ENCODE results near the gene SPDEF. TPM values are rescaled to one million over a fixed set of nuclear protein-coding genes. Genes with fewer than 3 reads are reported as not detected.
A peak's percentile ranks its signal among the peaks of the same experiment; 100 is the strongest.

The SPDEF gene
- total RNA-seq, 2 experiments from 2014 or later, result not detected

DNA sequence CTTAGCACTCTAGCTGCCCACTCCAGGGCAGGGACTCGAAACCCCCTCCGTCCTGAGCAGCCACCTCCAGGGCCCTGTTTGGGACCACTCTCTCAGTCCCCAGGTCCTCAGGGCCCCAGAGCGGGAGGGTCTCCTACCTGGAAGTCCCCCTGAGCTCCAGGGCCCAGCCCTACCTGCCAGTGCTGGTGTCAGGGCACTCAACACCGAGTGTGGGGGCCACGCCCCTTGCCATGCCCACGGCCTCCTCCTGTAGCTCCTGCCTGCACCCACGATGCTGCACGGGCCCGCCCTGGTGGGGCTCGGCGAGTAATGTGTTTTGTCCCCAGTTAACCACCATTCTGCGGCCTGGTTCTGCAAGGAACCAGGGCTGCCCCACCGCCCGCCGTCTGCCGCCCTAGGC lies 21.5 kb downstream of the SPDEF start:
- POLR2A ChIA-PET, result no interaction called here

DNA sequence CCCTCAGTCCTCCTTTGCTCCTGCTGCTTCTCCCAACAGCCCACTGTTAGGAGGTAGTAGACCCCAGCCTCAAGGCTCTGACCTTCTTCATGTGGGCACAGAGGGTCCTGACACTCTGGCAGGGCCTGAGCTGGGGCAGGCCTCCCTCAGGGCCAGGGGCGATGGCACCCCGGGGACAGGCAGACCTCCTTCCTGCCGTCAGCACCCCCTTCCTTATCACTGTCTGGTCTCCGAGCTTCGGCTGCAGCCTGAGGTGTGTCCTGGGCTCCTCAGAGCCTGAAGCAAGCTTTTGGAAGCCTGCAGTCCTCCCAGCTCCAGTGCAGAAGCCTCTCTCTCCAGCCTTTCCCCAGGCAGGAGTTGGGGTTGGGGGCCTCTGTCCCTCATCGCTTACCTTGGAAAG lies 22.0 kb downstream of the SPDEF start:
- H3K4me1 Mint-ChIP-seq, result no peaks in the 10 kb centered on the region
- H3K4me3 Mint-ChIP-seq, result no peak overlapping the region
- H3K27ac Mint-ChIP-seq, result no peak overlapping the region
- DNase-seq, result no peak
- ChIA-PET POLR2A (no interaction called here), CTCF (interaction anchor here (1.4 kb wide), 1 partner anchor 75 kb away, joined by 3 read pairs; no protein-coding TSS in a partner anchor)
- H3K27me3 Mint-ChIP-seq, result no peaks in the 10 kb centered on the region
- H3K9me3 Mint-ChIP-seq, result no peaks in the 10 kb centered on the region
- H3K36me3 Mint-ChIP-seq (ENCODE audit: low read depth), result no peaks in the 10 kb centered on the region

More for the DNA sequence above, 21.5 kb downstream of the SPDEF start:
- Mint-ChIP-seq H3K9me3 (no peaks in the 10 kb centered on the region), H3K4me3 (no peak overlapping the region), H3K27me3 (no peaks in the 10 kb centered on the region), H3K36me3 (ENCODE audit: low read depth) (no peaks in the 10 kb centered on the region), H3K27ac (no peak overlapping the region), H3K4me1 (no peaks in the 10 kb centered on the region)
- no peak for DNase-seq
- CTCF ChIA-PET, result interaction anchor here (1.1 to 1.4 kb wide), 2 partner anchors 46 to 75 kb away, joined by 3 read pairs; no protein-coding TSS in a partner anchor

DNA sequence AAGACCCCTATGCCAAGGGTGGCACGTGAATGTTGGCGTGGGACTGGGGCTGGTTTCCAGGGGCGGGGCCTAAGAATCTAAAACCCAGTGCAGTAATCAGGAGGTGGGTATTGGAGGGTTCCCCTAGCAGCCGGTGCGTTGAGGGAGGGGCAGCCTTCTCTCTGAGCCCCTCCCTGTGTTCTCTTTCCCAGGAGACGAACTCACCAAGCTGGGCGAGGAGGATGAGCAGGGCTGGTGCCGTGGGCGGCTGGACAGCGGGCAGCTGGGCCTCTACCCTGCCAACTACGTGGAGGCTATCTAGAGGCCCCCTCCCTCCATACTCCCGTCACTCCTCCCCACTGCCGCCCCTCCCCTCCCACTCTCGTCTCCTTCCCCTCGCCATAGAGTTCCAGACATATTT lies 23.9 kb downstream of the SPDEF start:
- ChIA-PET POLR2A (no interaction called here), CTCF (no interaction called here)
- Mint-ChIP-seq H3K9me3 (no peaks in the 10 kb centered on the region), H3K27ac (no peak overlapping the region), H3K4me1 (peaks cover 6% of the 10 kb centered on the region), H3K27me3 (peaks cover 2% of the 10 kb centered on the region), H3K4me3 (no peak overlapping the region), H3K36me3 (ENCODE audit: low read depth) (no peaks in the 10 kb centered on the region)
- no peak for DNase-seq

DNA sequence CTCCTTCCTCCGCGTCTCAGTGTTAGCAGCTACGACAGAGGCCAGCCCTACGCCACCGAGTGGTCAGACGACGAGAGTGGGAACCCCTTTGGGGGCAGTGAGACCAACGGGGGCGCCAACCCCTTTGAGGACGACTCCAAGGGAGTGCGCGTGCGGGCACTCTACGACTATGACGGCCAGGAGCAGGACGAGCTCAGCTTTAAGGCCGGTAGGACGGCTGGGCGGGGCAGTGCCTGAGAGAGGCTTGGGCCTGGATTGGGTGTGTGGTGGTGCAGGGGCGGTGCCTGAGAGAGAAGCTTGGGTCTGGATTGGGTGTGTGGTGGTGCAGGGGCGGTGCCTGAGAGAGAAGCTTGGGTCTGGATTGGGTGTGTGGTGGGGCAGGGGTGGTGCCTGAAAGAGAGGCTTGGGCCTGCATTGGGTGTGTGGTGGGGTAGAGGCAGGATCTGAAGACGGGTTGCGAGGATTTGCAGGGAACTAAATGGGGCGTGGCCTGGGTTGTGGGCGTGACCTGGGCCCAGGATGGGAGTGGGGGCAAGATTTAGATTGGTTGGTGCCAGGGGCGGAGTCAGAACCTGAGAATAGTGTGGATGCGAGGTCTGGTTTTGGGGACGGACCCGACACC lies 24.4 kb downstream of the SPDEF start:
- ChIA-PET CTCF (interaction anchor here (0.6 kb wide), 2 partner anchors 9 to 24 kb away, joined by 4 read pairs; no protein-coding TSS in a partner anchor), POLR2A (no interaction called here)
- H3K9me3 Mint-ChIP-seq, result no peaks in the 10 kb centered on the region
- no peak overlapping the region for H3K4me3 Mint-ChIP-seq
- peaks cover 8% of the 10 kb centered on the region for H3K4me1 Mint-ChIP-seq
- no peaks in the 10 kb centered on the region for H3K36me3 Mint-ChIP-seq (ENCODE audit: low read depth)
- no peak overlapping the region for H3K27ac Mint-ChIP-seq
- DNase-seq, result peak; percentile 16
- peaks cover 2% of the 10 kb centered on the region for H3K27me3 Mint-ChIP-seq

DNA sequence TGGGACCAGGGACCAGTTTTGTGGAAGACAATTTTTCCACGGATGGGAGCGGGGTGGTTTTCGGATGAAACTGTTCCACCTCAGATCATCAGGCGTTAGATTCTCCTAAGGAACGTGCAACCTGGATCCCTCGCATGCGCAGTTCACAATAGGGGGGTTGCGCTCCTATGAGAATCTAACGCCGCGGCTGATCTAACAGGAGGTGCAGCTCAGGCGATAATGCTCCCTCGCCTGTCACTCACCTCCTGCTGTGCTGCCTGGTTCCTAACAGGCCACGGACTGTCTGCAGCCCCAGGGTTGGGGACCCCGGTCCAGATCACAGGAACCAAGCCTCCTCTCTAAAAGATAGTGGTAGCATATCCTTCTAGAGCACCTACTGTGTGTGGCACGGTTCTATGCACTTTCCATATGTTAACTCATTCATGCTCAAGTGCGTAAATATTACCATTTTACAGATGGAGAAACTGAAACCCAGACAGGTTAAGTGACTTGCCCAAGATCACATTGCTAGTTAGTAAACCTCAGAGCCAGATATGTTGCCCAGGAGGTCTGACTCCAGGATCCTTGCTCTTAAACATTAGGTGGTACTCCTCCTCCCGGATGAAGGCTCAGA lies 25.3 kb downstream of the SPDEF start:
- H3K27me3 Mint-ChIP-seq, result peaks cover 2% of the 10 kb centered on the region
- ChIA-PET POLR2A (no interaction called here), CTCF (interaction anchor here (0.6 kb wide), 1 partner anchor 10 kb away, joined by 4 read pairs; no protein-coding TSS in a partner anchor)
- no peaks in the 10 kb centered on the region for H3K9me3 Mint-ChIP-seq
- no peak overlapping the region for H3K4me3 Mint-ChIP-seq
- peaks cover 8% of the 10 kb centered on the region for H3K4me1 Mint-ChIP-seq
- no peak overlapping the region for H3K27ac Mint-ChIP-seq
- DNase-seq, result no peak
- no peaks in the 10 kb centered on the region for H3K36me3 Mint-ChIP-seq (ENCODE audit: low read depth)

DNA sequence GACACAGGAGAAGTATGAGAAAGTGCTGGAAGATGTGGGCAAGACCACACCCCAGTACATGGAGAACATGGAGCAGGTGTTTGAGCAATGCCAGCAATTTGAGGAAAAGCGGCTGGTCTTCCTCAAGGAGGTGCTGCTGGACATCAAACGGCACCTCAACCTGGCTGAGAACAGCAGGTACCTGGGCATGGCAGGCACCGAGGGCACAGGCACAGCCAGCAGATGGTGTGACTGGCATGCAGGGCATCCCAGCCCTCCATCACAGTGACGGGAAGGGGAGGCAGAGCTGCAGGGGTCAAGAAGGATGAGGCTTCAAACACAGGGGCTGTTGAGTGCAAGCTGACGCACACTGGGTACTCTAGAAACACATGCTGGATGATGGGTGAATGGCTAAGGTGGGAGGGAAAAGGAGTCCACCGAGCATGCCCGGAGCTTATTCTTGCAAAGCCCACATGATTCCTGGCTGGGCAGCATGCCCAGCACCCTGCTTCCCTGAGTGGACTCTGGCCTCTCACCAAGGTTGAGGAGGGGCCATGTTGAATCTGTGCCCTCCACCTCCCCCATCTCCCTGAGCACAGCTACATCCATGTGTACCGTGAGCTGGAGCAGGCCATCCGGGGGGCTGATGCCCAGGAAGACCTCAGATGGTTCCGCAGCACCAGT lies 26.3 kb downstream of the SPDEF start:
- Mint-ChIP-seq H3K27ac (no peak overlapping the region), H3K4me1 (peaks cover 8% of the 10 kb centered on the region), H3K36me3 (ENCODE audit: low read depth) (no peaks in the 10 kb centered on the region), H3K9me3 (no peaks in the 10 kb centered on the region), H3K27me3 (peaks cover 2% of the 10 kb centered on the region), H3K4me3 (no peak overlapping the region)
- CTCF ChIA-PET, result no interaction called here
- DNase-seq, result no peak
- POLR2A ChIA-PET, result interaction anchor here (0.6 kb wide), 1 partner anchor 143 kb away, joined by 3 read pairs; no protein-coding TSS in a partner anchor

DNA sequence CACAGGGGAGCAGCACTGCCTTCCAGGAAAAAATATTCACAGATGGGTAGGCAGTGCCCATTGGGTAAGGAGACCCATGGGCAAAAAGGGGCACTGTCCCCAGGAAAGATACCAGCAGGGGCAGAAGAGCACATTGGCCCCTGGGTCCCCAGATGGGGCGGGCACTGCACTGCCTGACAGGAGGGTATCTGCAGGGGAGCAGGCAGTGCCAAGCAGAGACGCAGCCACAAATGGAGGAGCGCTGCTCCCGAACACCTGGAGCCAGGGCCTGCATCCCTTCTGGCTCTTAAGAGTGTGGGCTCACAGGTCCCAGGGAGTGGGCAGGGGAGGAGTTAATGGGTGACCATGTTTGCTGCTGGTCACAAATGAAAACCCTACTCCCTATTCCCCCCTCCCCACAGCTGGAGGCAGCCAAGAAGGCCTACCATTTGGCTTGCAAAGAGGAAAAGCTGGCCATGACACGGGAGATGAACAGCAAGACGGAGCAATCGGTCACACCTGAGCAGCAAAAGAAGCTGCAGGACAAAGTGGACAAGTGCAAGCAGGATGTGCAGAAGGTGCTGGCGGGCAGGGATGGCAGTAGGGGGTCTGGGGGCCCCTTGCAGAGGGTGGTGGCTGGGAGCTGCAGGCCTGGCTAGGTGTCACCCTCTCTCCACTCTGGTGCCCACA lies 27.0 kb downstream of the SPDEF start:
- DNase-seq, result no peak
- Mint-ChIP-seq H3K27ac (no peak overlapping the region), H3K36me3 (ENCODE audit: low read depth) (no peaks in the 10 kb centered on the region), H3K9me3 (no peaks in the 10 kb centered on the region), H3K4me3 (no peak overlapping the region), H3K4me1 (peaks cover 8% of the 10 kb centered on the region), H3K27me3 (peaks cover 2% of the 10 kb centered on the region)
- CTCF ChIA-PET, result no interaction called here
- POLR2A ChIA-PET, result no interaction called here

DNA sequence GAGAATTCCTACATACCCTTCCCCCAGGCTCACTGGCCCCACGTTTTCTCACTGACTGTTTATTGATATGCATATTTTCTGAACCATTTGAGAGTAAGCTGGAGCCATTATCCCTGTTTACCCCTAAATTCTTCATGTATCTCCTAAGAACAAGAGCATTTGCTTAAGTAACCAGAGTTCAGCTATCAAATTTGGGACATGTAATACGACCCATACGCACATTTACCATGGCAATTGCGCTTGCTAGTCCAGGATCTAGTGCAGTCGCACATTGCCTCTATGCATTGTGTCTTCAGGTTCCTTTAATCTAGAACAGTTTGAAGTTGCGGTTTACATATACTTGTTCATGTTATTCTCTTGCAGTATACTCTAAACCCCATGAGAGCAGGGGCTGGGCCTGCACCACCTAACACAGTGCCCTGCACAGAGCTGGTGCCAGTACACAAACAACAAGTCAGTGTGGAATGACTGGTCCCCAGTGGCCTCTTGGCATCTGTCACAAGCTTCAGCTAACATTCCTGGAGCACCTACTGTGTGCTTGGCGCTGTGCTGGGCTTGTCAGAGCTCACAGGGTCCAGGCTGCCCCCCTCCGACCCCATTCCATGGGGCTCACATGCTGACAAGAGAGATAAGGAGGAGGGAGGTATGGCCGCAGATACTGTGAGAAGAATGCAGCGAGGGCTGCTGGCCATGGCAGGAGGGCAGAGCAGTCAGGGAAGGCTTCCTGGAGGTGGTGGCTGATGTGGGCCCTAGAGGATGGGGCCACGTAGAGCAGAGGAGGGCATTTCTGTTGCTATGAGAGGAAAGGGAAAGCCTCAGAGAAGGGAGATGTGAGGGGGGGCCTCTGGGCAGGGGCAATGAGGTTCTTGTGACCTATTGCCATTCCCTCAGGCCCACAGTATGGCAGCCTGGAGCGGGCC lies 28.1 kb downstream of the SPDEF start:
- POLR2A ChIA-PET, result no interaction called here
- no peak for DNase-seq
- no peaks in the 10 kb centered on the region for H3K9me3 Mint-ChIP-seq
- CTCF ChIA-PET, result interaction anchor here (0.6 to 1.5 kb wide), 4 partner anchors 9 to 381 kb away, joined by 3 to 7 read pairs (median 5); no protein-coding TSS in a partner anchor
- H3K4me1 Mint-ChIP-seq, result peaks cover 8% of the 10 kb centered on the region
- H3K4me3 Mint-ChIP-seq, result no peak overlapping the region
- no peaks in the 10 kb centered on the region for H3K36me3 Mint-ChIP-seq (ENCODE audit: low read depth)
- H3K27me3 Mint-ChIP-seq, result peaks cover 2% of the 10 kb centered on the region
- no peak overlapping the region for H3K27ac Mint-ChIP-seq

DNA sequence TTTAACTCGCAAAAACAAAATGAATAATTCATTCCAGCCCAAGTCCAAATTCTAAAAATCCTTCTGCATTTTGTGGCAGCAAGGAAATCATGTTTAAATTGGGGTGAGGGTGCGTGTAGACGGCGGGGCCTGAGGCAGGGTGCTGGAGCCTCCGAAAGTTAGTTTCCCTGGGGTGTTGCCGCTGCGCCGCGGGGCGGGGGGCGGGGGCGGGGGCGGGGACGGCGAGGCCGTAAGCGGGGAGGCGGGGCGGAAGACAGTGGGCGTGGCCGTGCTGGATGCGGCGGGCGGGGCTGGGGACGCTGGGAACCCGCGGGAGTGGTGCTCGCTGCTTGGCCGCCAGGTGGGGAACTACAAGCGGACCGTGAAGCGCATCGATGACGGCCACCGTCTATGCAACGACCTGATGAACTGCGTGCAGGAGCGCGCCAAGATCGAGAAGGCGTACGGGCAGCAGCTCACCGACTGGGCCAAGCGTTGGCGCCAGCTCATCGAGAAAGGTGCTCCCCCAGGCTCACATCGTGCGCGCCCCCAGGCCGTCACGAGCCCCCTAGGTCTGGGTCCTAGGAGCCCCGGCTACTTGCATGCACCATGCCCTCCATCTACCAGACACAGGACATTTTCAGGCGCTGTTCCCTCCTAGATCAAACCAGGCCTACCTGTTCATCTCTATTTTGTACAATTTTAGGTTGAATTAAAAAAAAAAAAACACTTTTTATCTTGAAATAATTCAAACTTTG lies 29.0 kb downstream of the SPDEF start:
- Mint-ChIP-seq H3K9me3 (no peaks in the 10 kb centered on the region), H3K27ac (peak overlapping the region; percentile 27), H3K36me3 (ENCODE audit: low read depth) (no peaks in the 10 kb centered on the region), H3K4me1 (peaks cover 8% of the 10 kb centered on the region), H3K27me3 (peaks cover 2% of the 10 kb centered on the region), H3K4me3 (no peak overlapping the region)
- ChIA-PET CTCF (interaction anchor here (0.6 to 1.7 kb wide), 6 partner anchors 8 to 421 kb away, joined by 3 to 7 read pairs (median 4); partner anchors contain the start of gene BLTP3A), POLR2A (interaction anchor here (0.6 to 0.7 kb wide), 2 partner anchors 15 to 187 kb away, joined by 3 to 5 read pairs; no protein-coding TSS in a partner anchor)
- DNase-seq, result peak; percentile 96

DNA sequence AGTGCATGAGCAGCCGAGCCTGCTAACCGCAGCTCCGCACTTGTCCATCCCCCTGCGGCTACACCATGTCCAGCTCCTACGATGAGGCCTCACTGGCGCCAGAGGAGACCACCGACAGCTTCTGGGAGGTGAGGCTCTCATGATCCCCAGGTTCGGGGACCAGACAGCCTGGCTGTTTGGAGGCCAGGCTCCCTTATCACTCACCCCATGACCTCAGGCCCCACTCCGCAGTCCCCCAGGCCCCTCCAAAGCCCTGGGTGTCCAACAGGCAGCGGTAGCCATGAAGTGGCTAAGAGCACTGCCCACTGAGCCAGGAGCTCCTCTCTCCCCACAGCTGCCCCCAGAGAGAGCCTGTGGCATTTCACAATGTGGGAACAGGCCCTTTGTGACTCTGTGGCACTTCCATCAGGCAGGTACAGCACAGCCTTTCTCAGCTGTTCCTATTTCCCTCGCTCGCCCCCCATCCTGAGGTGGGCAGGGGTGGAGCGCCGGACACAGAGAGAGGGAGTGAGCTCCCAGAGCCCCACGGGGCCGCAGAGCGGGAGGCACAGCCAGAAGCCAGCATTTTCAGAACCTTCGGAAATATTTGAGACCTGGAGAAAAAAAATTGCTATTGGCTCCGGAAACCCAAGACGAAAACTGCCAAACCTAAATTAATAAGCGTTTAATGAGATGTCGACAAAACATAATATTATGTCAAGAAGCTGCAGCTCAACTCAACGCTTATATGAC lies 29.7 kb downstream of the SPDEF start:
- Mint-ChIP-seq H3K9me3 (no peaks in the 10 kb centered on the region), H3K4me1 (peaks cover 8% of the 10 kb centered on the region), H3K27me3 (peaks cover 2% of the 10 kb centered on the region), H3K27ac (no peak overlapping the region), H3K4me3 (no peak overlapping the region), H3K36me3 (ENCODE audit: low read depth) (no peaks in the 10 kb centered on the region)
- ChIA-PET CTCF (interaction anchor here (0.6 to 1.7 kb wide), 5 partner anchors 67 to 422 kb away, joined by 3 to 7 read pairs (median 4); partner anchors contain the start of gene BLTP3A), POLR2A (interaction anchor here (0.6 to 0.7 kb wide), 2 partner anchors 16 to 188 kb away, joined by 3 to 5 read pairs; no protein-coding TSS in a partner anchor)
- no peak for DNase-seq

Data from activated CD4-positive, alpha-beta T cell treated with anti-CD3 and anti-CD28 coated beads, Interleukin-2, amount 10 ng/mL, durations not matched to agents 7 days and 5 days (primary cell).